Stimulated activated naive CD8-positive, alpha-beta T cell treated with anti-CD3 and anti-CD28 coated beads, Interleukin-15, amount 100 ng/mL, for 72 hours (primary cell): ENCODE results near the gene HECTD3.
"Not testable (repeated sequence)": the region's sequence is repeated elsewhere in the genome, so short reads cannot be mapped to it uniquely, and the experiment has no call there.

Experiments
- ATAC-seq: fragments of 150-1000 bp; cut with Tn5 transposase; 2 replicates; pipeline ENCODE4 v1.10.0; 2021; ENCODE audit warnings: mild to moderate bottlenecking, moderate library complexity
- DNase-seq, 2 donors: peaks; one replicate each; pipeline ENCODE4 v3.0.0; 2021 to 2022
- H3K27ac Mint-ChIP-seq, 2 donors: one replicate each; pipeline ENCODE4 v1.8.0; 2022; ENCODE audit warnings: mild to moderate bottlenecking in 2 of 2, mixed read lengths in 2 of 2, moderate library complexity in 2 of 2
- H3K27me3 Mint-ChIP-seq: one replicate; pipeline ENCODE4 v1.8.0; 2022; ENCODE audit warnings: mixed read lengths
- H3K4me1 Mint-ChIP-seq: one replicate; pipeline ENCODE4 v1.8.0; 2022; ENCODE audit warnings: mild to moderate bottlenecking, mixed read lengths
- H3K4me3 Mint-ChIP-seq, 2 donors: one replicate each; pipeline ENCODE4 v1.8.0; 2022; ENCODE audit warnings: mild to moderate bottlenecking in 2 of 2, mixed read lengths in 2 of 2, moderate library complexity in 1 of 2
- H3K9me3 Mint-ChIP-seq, 2 donors: one replicate each; pipeline ENCODE4 v1.8.0; 2022; ENCODE audit warnings: mixed read lengths in 2 of 2

HECTD3 gene

GRCh38 chr1:45007311-45007710 is 3.8 kb downstream of the HECTD3 start:
- Mint-ChIP-seq H3K4me3 (no peak overlapping the region), H3K27me3 (no peaks in the 10 kb centered on the region), H3K27ac (no peak overlapping the region), H3K4me1 (peaks cover 26% of the 10 kb centered on the region), H3K9me3 (no peaks in the 10 kb centered on the region)
- no peak for ATAC-seq
- no peak for DNase-seq

GRCh38 chr1:45005761-45006160 is 5.4 kb downstream of the HECTD3 start:
- ATAC-seq, result no peak
- no peak for DNase-seq
- Mint-ChIP-seq H3K9me3 (no peaks in the 10 kb centered on the region), H3K27me3 (no peaks in the 10 kb centered on the region), H3K27ac (peak overlapping the region in 1 of 2 donors; percentile 55), H3K4me3 (no peak overlapping the region), H3K4me1 (peaks cover 27% of the 10 kb centered on the region)

- no peak for DNase-seq
- Mint-ChIP-seq H3K4me1 (peaks cover 20% of the 10 kb centered on the region), H3K4me3 (no peak overlapping the region), H3K9me3 (no peaks in the 10 kb centered on the region), H3K27me3 (no peaks in the 10 kb centered on the region), H3K27ac (peak overlapping the region in 1 of 2 donors; percentile 26)
- ATAC-seq, result no peak
Measured at GRCh38 chr1:45004281-45004920, 6.7 kb downstream of the HECTD3 start.

GRCh38 chr1:45003741-45004140 is 7.4 kb downstream of the HECTD3 start:
- ATAC-seq (no peak), DNase-seq (no peak)
- no peaks in the 10 kb centered on the region for H3K27me3 Mint-ChIP-seq
- H3K4me1 Mint-ChIP-seq, result peaks cover 14% of the 10 kb centered on the region
- no peak overlapping the region for H3K4me3 Mint-ChIP-seq
- peak overlapping the region in 1 of 2 donors; percentile 75 for H3K27ac Mint-ChIP-seq
- no peaks in the 10 kb centered on the region for H3K9me3 Mint-ChIP-seq

GRCh38 chr1:45002650-45003645 is 8.2 kb downstream of the HECTD3 start:
- no peaks in the 10 kb centered on the region for H3K9me3 Mint-ChIP-seq
- peaks cover 11% of the 10 kb centered on the region for H3K4me1 Mint-ChIP-seq
- H3K27me3 Mint-ChIP-seq, result no peaks in the 10 kb centered on the region
- H3K4me3 Mint-ChIP-seq, result no peak overlapping the region
- H3K27ac Mint-ChIP-seq, result peak overlapping the region; percentile 8 to 75
- DNase-seq, result no peak
- no peak for ATAC-seq

- H3K4me1 Mint-ChIP-seq, result peaks cover 11% of the 10 kb centered on the region
- H3K27me3 Mint-ChIP-seq, ATAC-seq, DNase-seq, H3K27ac Mint-ChIP-seq, H3K9me3 Mint-ChIP-seq, H3K4me3 Mint-ChIP-seq: not testable (repeated sequence)
Measured at GRCh38 chr1:45001576-45001975, 9.5 kb downstream of the HECTD3 start.

GRCh38 chr1:45001011-45001481 is 10.1 kb downstream of the HECTD3 start:
- peak overlapping the region in 1 of 2 donors; percentile 22 for H3K27ac Mint-ChIP-seq
- H3K27me3 Mint-ChIP-seq, result no peaks in the 10 kb centered on the region
- no peak for DNase-seq
- ATAC-seq, result peak; percentile 42
- H3K4me1 Mint-ChIP-seq, result peaks cover 11% of the 10 kb centered on the region
- H3K9me3 Mint-ChIP-seq, result no peaks in the 10 kb centered on the region
- H3K4me3 Mint-ChIP-seq, result no peak overlapping the region

- Mint-ChIP-seq H3K9me3 (no peaks in the 10 kb centered on the region), H3K27ac (no peak overlapping the region), H3K4me1 (peaks cover 11% of the 10 kb centered on the region), H3K4me3 (no peak overlapping the region), H3K27me3 (no peaks in the 10 kb centered on the region)
- ATAC-seq (no peak), DNase-seq (no peak)
Measured at GRCh38 chr1:44999232-44999631, 11.9 kb downstream of the HECTD3 start.

- peaks cover 4% of the 10 kb centered on the region for H3K4me1 Mint-ChIP-seq
- no peak overlapping the region for H3K4me3 Mint-ChIP-seq
- no peaks in the 10 kb centered on the region for H3K9me3 Mint-ChIP-seq
- H3K27me3 Mint-ChIP-seq, result no peaks in the 10 kb centered on the region
- ATAC-seq, result no peak
- H3K27ac Mint-ChIP-seq, result peak overlapping the region in 1 of 2 donors; percentile 19
- DNase-seq, result no peak
Measured at GRCh38 chr1:44995467-44996238, 15.5 kb downstream of the HECTD3 start.

GRCh38 chr1:44994309-44994898 is 16.7 kb downstream of the HECTD3 start:
- no peak for ATAC-seq
- Mint-ChIP-seq H3K4me1 (no peaks in the 10 kb centered on the region), H3K27ac (peak overlapping the region in 1 of 2 donors; percentile 34), H3K27me3 (no peaks in the 10 kb centered on the region), H3K4me3 (no peak overlapping the region), H3K9me3 (no peaks in the 10 kb centered on the region)
- no peak for DNase-seq

- ATAC-seq (no peak), DNase-seq (no peak)
- H3K4me1 Mint-ChIP-seq, result peaks cover 26% of the 10 kb centered on the region
- H3K9me3 Mint-ChIP-seq, result no peaks in the 10 kb centered on the region
- H3K27me3 Mint-ChIP-seq, result no peaks in the 10 kb centered on the region
- H3K4me3 Mint-ChIP-seq, result no peak overlapping the region
- H3K27ac Mint-ChIP-seq, result no peak overlapping the region
Measured at GRCh38 chr1:44988531-44989156, 22.5 kb downstream of the HECTD3 start.

- H3K27me3 Mint-ChIP-seq, result no peaks in the 10 kb centered on the region
- DNase-seq (no peak), ATAC-seq (no peak)
- H3K27ac Mint-ChIP-seq, result peak overlapping the region; percentile 93 to 95
- H3K4me1 Mint-ChIP-seq, result peaks cover 33% of the 10 kb centered on the region
- no peaks in the 10 kb centered on the region for H3K9me3 Mint-ChIP-seq
- H3K4me3 Mint-ChIP-seq, result peak overlapping the region; percentile 96 to 98
Measured at GRCh38 chr1:44985747-44986359, 25.3 kb downstream of the HECTD3 start.

- not testable (repeated sequence) for H3K4me3 Mint-ChIP-seq, H3K27ac Mint-ChIP-seq, H3K27me3 Mint-ChIP-seq, ATAC-seq, DNase-seq, H3K9me3 Mint-ChIP-seq
- H3K4me1 Mint-ChIP-seq, result peaks cover 16% of the 10 kb centered on the region
Measured at GRCh38 chr1:44977372-44977771, 33.8 kb downstream of the HECTD3 start.

- Mint-ChIP-seq H3K27ac (peak overlapping the region in 1 of 2 donors; percentile 66), H3K4me1 (peaks cover 16% of the 10 kb centered on the region), H3K9me3 (no peaks in the 10 kb centered on the region), H3K27me3 (no peaks in the 10 kb centered on the region), H3K4me3 (no peak overlapping the region)
- ATAC-seq (no peak), DNase-seq (no peak)
Measured at GRCh38 chr1:44976252-44976651, 34.9 kb downstream of the HECTD3 start.
